HepG2 (cell line): Measurements from ENCODE around the gene SLC27A3. TPM values are rescaled to one million over a fixed set of nuclear protein-coding genes. Genes with fewer than 3 reads are reported as not detected.
A peak's percentile ranks its signal among the peaks of the same experiment; 100 is the strongest.

Experiments used
- ATAC-seq: fragments of 200-7000 bp; cut with Tn5 transposase; 3 replicates; pipeline ENCODE4 v1.9.1; 2020; ENCODE audit warnings: mild to moderate bottlenecking, moderate library complexity
- BruUV-seq: library from RNA; stranded (reverse); fragments of 400-500 nt; replicated peaks from 2 replicates; lab custom pipeline; 2021; lab: Mats Ljungman, UMichigan
- CTCF ChIA-PET: fragments of 300-600 bp; formaldehyde crosslinking; extraction: SDS; loops from one replicate; lab custom pipeline; 2021; ENCODE audit warnings: low total read pairs, inconsistent platforms, low intra/inter-chr PET ratio; lab: Yijun Ruan, JAX
- POLR2A ChIA-PET: fragments of 350-600 bp; sonication (Branson Sonifier 250); formaldehyde crosslinking; loops from one replicate; lab custom pipeline; 2020; ENCODE audit warnings: antibody characterized with exemption, inconsistent platforms; lab: Yijun Ruan, JAX
- DNase-seq: peaks from one replicate; pipeline ENCODE4 v3.0.0-alpha.2; 2015; ENCODE audit warnings: low spot score
- FAIRE-seq: peaks from 3 replicates; lab custom pipeline; 2011; peaks lifted over from hg19 to GRCh38; lab: Jason Lieb, UNC
- H2AFZ ChIP-seq: one replicate; pipeline ENCODE4 v1.6.1; 2011; ENCODE audit warnings: low read length, inconsistent platforms
- H3K27ac ChIP-seq: fragments of 300-600 bp; 3 replicates; pipeline ENCODE4 v1.8.0; 2011; ENCODE audit warnings: mixed run types, mild to moderate bottlenecking, mixed read lengths, low read length, inconsistent platforms; ENCODE audit not compliant: insufficient read depth; ENCODE audit errors: extremely low read length
- H3K27me3 ChIP-seq, 2 experiments: fragments of 200-600 bp in 1 of 2; 2 replicates in 1 of 2; 3 replicates in 1 of 2; pipeline versions ENCODE4 v1.6.0 to v1.8.0; 2011; ENCODE audit warnings: low read length in 2 of 2, mild to moderate bottlenecking in 2 of 2, moderate library complexity in 2 of 2, inconsistent platforms in 1 of 2; ENCODE audit not compliant: insufficient read depth in 2 of 2, control insufficient read depth in 1 of 2
- H3K36me3 ChIP-seq, 2 experiments: fragments of 200-600 bp in 1 of 2; replicated peaks in 1 of 2; 2 replicates in 1 of 2; 3 replicates in 1 of 2; pipeline versions ENCODE4 v1.5.1 to v1.8.0; 2011; ENCODE audit warnings: low read length in 2 of 2, inconsistent platforms in 1 of 2; ENCODE audit not compliant: insufficient read depth in 2 of 2, control insufficient read depth in 1 of 2
- H3K4me1 ChIP-seq: 2 replicates; pipeline ENCODE4 v1.5.1; 2012; ENCODE audit warnings: low read length, inconsistent platforms; ENCODE audit not compliant: insufficient read depth
- H3K4me2 ChIP-seq: 2 replicates; pipeline ENCODE4 v1.6.0; 2011; ENCODE audit warnings: low read depth, low read length, inconsistent platforms
- H3K4me3 ChIP-seq, 3 experiments: fragments of 200-600 bp in 1 of 3; sonication (generic), shearing (Covaris generic) in 1 of 3; replicated peaks in 1 of 3; 2 replicates each; pipeline ENCODE4 v1.5.1; 2011 to 2016; ENCODE audit warnings: low read length in 3 of 3, inconsistent platforms in 2 of 3, low read depth in 2 of 3, mild to moderate bottlenecking in 2 of 3, control low read depth in 1 of 3, mixed read lengths in 1 of 3; ENCODE audit not compliant: insufficient read depth in 1 of 3
- H3K79me2 ChIP-seq: one replicate; pipeline ENCODE4 v1.6.1; 2011; ENCODE audit warnings: low read length, inconsistent platforms; ENCODE audit not compliant: insufficient read depth
- H3K9ac ChIP-seq: 2 replicates; pipeline ENCODE4 v1.6.0; 2011; ENCODE audit warnings: mild to moderate bottlenecking, low read depth, low read length, inconsistent platforms; ENCODE audit not compliant: insufficient read depth
- H3K9me3 ChIP-seq: 2 replicates; pipeline ENCODE4 v1.5.1; 2012; ENCODE audit warnings: mild to moderate bottlenecking, low read length
- H4K20me1 ChIP-seq: 2 replicates; pipeline ENCODE4 v1.6.0; 2011; ENCODE audit warnings: inconsistent platforms, mild to moderate bottlenecking, low read length, moderate library complexity; ENCODE audit not compliant: insufficient read depth
- DZIP1 ChIP-seq: sonication (generic); formaldehyde crosslinking; IDR thresholded peaks from 2 replicates; pipeline ENCODE4 v1.5.0; 2020; ENCODE audit warnings: mild to moderate bottlenecking, missing genetic modification reagents
- EEA1 ChIP-seq: sonication (generic); formaldehyde crosslinking; IDR thresholded peaks from 2 replicates; pipeline ENCODE4 v1.5.1; 2020; ENCODE audit warnings: mild to moderate bottlenecking, missing genetic modification reagents, borderline replicate concordance
- NKX3-1 ChIP-seq: sonication (generic); formaldehyde crosslinking; IDR thresholded peaks from 2 replicates; pipeline ENCODE4 v1.5.0; 2020; ENCODE audit warnings: missing genetic modification reagents
- SMAD1 ChIP-seq: sonication (generic); formaldehyde crosslinking; IDR thresholded peaks from 2 replicates; pipeline ENCODE4 v1.4.0; 2020; ENCODE audit warnings: missing genetic modification reagents, low read depth, mild to moderate bottlenecking, borderline replicate concordance
- SMC3 ChIP-seq: IDR thresholded peaks from 2 replicates; pipeline ENCODE4 v1.6.1; 2011; ENCODE audit warnings: low read length, improper control_type of control experiment
- SOX6 ChIP-seq, 2 experiments: fragments of 450-650 bp in 1 of 2; sonication (generic) in 1 of 2; formaldehyde crosslinking in 1 of 2; IDR thresholded peaks; 2 replicates each; pipeline versions ENCODE4 v1.4.0 to v1.6.1; 2017 to 2020; ENCODE audit warnings: antibody characterized with exemption in 1 of 2, mild to moderate bottlenecking in 1 of 2, missing genetic modification reagents in 1 of 2
- ZNF292 ChIP-seq: sonication (generic); formaldehyde crosslinking; IDR thresholded peaks from 2 replicates; pipeline ENCODE4 v1.8.1; 2022; ENCODE audit warnings: mild to moderate bottlenecking, low read depth, missing genetic modification reagents, borderline replicate concordance
- ZNF546 ChIP-seq: sonication (generic); formaldehyde crosslinking; conservative IDR thresholded peaks from 2 replicates; pipeline ENCODE4 v1.8.1; 2023; ENCODE audit warnings: mild to moderate bottlenecking, missing genetic modification reagents
- ZNF619 ChIP-seq: sonication (generic); formaldehyde crosslinking; IDR thresholded peaks from 2 replicates; pipeline ENCODE4 v1.4.0; 2020; ENCODE audit warnings: mild to moderate bottlenecking, missing genetic modification reagents
- ZNF800 ChIP-seq: sonication (generic); formaldehyde crosslinking; IDR thresholded peaks from 2 replicates; pipeline ENCODE4 v1.4.0; 2020; ENCODE audit warnings: missing genetic modification reagents
- ZSCAN20 ChIP-seq: sonication (generic); formaldehyde crosslinking; IDR thresholded peaks from 2 replicates; pipeline ENCODE4 v1.4.0; 2020; ENCODE audit warnings: missing genetic modification reagents, mild to moderate bottlenecking, borderline replicate concordance
- WGBS: methylation state at CpG from one replicate; pipeline ENCODE4 v1.1.6; 2017; ENCODE audit warnings: low lambda C conversion rate; 5-methylcytosine and 5-hydroxymethylcytosine counted together
- in situ Hi-C: cut with HindIII; loops from 2 replicates; pipeline ENCODE4 v1.10.0; 2017; ENCODE audit warnings: low pct_unique_long_range_greater_than_20kb; ENCODE audit not compliant: extremely low pct_ligation_motif_present
- intact Hi-C: fragments of 100-400 bp; cut with micrococcal nuclease; formaldehyde crosslinking; loops from one replicate; pipeline ENCODE4 v1.10.0; 2022; ENCODE audit not compliant: unreplicated experiment
- polyA plus RNA-seq, 8 experiments: library from polyadenylated mRNA; depleted of rRNA in 3 of 8; stranded (reverse) in 7 of 8; unstranded in 1 of 8; fragments of >200 nt; fragmentation: Illumina TruSeq in 4 of 8; extraction: Trizol in 4 of 8; gene quantifications; 2 replicates each; pipeline versions ENCODE4 v1.2.1 to v1.2.3, GENCODE V29; 2011 to 2016; ENCODE audit warnings: low read depth in 4 of 8, missing spikeins in 1 of 8, mixed read lengths in 1 of 8; ENCODE audit not compliant: insufficient read depth in 1 of 8
- total RNA-seq, 5 experiments: library from RNA; depleted of rRNA; stranded (reverse); fragments of >200 nt; fragmentation: Illumina TruSeq; extraction: Trizol; gene quantifications; 2 replicates each; pipeline ENCODE4 v1.2.3, GENCODE V29; 2016; ENCODE audit warnings: low read depth in 1 of 5
- TF ChIP-seq, protein P1 (sequence below): sonication (generic); formaldehyde crosslinking; IDR thresholded peaks from 2 replicates; pipeline ENCODE4 v1.8.1; 2022; ENCODE audit warnings: low read depth, mild to moderate bottlenecking, missing genetic modification reagents
- TF ChIP-seq, protein P2 (sequence below): IDR thresholded peaks from 2 replicates; pipeline ENCODE4 v1.6.1; 2016; ENCODE audit warnings: missing compliant biosample characterization, missing genetic modification reagents, borderline replicate concordance

SLC27A3 gene
- total and polyA plus RNA-seq, 2 of the 13 experiments (the other 11 are each of a cell fraction or from before 2014, with no cell fraction given), result 4.3 to 10.3 TPM

DNA sequence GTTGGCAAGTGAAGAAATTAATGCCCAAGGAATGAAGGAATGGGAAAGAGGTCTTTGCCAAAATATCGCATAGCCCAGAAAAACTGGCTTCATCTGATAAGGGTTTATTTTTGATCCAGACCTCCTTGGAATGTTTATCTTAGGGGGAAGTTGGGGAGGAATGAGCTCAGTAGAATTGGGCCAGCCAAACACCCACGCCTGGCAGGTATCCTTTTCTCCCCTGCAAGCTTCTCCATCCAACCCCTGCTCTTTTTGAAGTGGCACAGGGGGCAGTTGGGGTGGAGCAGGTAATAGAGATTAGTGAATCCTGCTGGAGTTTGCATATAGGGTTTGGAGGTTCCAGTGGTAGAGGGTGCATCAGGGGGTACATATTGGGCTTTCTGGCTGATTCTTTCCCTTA, 26.3 kb upstream of the SLC27A3 start (continued):
- TF ChIP-seq DZIP1 (CRISPR knock-in tag), result no peak
- TF ChIP-seq ZNF619 (CRISPR knock-in tag), result no peak
- TF ChIP-seq ZNF546 (CRISPR knock-in tag), result no peak
- no peak for TF ChIP-seq ZSCAN20
- TF ChIP-seq, protein P1, sequence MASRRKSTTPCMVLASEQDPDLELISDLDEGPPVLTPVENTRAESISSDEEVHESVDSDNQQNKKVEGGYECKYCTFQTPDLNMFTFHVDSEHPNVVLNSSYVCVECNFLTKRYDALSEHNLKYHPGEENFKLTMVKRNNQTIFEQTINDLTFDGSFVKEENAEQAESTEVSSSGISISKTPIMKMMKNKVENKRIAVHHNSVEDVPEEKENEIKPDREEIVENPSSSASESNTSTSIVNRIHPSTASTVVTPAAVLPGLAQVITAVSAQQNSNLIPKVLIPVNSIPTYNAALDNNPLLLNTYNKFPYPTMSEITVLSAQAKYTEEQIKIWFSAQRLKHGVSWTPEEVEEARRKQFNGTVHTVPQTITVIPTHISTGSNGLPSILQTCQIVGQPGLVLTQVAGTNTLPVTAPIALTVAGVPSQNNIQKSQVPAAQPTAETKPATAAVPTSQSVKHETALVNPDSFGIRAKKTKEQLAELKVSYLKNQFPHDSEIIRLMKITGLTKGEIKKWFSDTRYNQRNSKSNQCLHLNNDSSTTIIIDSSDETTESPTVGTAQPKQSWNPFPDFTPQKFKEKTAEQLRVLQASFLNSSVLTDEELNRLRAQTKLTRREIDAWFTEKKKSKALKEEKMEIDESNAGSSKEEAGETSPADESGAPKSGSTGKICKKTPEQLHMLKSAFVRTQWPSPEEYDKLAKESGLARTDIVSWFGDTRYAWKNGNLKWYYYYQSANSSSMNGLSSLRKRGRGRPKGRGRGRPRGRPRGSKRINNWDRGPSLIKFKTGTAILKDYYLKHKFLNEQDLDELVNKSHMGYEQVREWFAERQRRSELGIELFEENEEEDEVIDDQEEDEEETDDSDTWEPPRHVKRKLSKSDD (CRISPR knock-in tag), result no peak

DNA sequence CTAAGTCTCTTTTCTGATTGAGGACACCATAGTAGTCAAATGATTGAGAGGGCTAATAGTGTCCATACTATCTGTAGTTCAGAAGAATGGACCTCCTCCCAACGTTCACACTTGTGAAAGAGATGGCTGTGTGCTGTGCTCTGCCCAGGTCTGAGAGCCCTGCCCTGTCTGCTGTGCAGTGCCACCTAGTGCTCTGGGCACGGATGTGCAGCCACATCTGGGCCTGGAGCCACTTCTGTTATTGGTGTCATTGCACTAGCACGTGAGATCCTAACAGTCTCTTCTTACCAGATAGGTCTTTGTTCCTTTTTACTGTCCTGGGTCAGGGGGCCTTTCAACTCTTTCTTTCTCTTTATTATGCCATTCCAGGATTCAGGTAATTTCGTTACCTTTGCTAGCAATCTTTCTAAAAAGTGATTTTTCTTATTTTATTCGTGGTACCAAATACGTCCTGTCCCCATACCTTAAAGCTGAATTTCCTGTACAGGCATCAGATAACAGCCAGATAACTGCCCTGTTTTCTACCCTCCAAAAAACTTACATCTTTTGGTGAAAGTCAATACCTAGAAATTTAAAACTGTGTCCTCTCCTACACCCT, 25.7 kb upstream of the SLC27A3 start:
- no peaks in the 10 kb centered on the region for H3K4me1 ChIP-seq
- H3K9ac ChIP-seq, result no peak overlapping the region
- peak; percentile 70 for DNase-seq
- ChIA-PET CTCF (interaction anchor here (1.1 to 5.5 kb wide), 5 partner anchors 72 to 238 kb away, joined by 3 to 38 read pairs (median 5); partner anchors contain the start of gene NPR1), POLR2A (no interaction called here)
- no peak overlapping the region for H3K27ac ChIP-seq
- 75% methylated on average over 5 of the region's 6 CpGs for WGBS
- in situ Hi-C loops (loop anchor here (5.0 to 10.0 kb wide), 2 partner anchors 72 to 235 kb away; partner anchors contain the start of gene NPR1), intact Hi-C loops (loop anchor here (1.0 to 10.0 kb wide), 3 partner anchors 72 to 245 kb away; no protein-coding TSS in a partner anchor)
- H3K4me3 ChIP-seq, result no peak overlapping the region
- no peaks in the 10 kb centered on the region for H3K27me3 ChIP-seq
- H4K20me1 ChIP-seq, result no peaks in the 10 kb centered on the region
- peak; percentile 99 for ATAC-seq
- peaks cover 17 to 64% of the 10 kb centered on the region in 2 experiments for H3K36me3 ChIP-seq
- FAIRE-seq, result peak; percentile 94
- no peak overlapping the region for H3K4me2 ChIP-seq
- BruUV-seq, result no TSS peak
- no peak overlapping the region for H2AFZ ChIP-seq
- H3K79me2 ChIP-seq, result no peaks in the 10 kb centered on the region
- no peaks in the 10 kb centered on the region for H3K9me3 ChIP-seq
- TF ChIP-seq SMAD1 (CRISPR knock-in tag), result no peak
- TF ChIP-seq SOX6 (IDR thresholded peaks at IDR 0.05), result no peak
- peak; percentile 14; the same call in 1 of the 2 replicates for TF ChIP-seq SOX6 (CRISPR knock-in tag; IDR thresholded peaks at IDR 0.05)
- peak; percentile 82 for TF ChIP-seq ZNF800 (CRISPR knock-in tag)
- TF ChIP-seq EEA1 (CRISPR knock-in tag), result no peak
- TF ChIP-seq, protein P2, sequence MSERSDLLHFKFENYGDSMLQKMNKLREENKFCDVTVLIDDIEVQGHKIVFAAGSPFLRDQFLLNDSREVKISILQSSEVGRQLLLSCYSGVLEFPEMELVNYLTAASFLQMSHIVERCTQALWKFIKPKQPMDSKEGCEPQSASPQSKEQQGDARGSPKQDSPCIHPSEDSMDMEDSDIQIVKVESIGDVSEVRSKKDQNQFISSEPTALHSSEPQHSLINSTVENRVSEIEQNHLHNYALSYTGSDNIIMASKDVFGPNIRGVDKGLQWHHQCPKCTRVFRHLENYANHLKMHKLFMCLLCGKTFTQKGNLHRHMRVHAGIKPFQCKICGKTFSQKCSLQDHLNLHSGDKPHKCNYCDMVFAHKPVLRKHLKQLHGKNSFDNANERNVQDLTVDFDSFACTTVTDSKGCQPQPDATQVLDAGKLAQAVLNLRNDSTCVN, result no peak; the same call in 1 of the 2 replicates
- TF ChIP-seq NKX3-1 (CRISPR knock-in tag), result no peak
- peak; percentile 90 for TF ChIP-seq SMC3
- TF ChIP-seq ZNF292, result no peak
